ENCODE data around the gene TGFBR1.

Gene TGFBR1

GRCh38 chr9:99070681-99071080 lies 34.2 kb upstream of the TGFBR1 start:
- ATAC-seq: no peak
- no peak for TF ChIP-seq RARB (CRISPR knock-in tag; IDR thresholded peaks at IDR 0.05)
- no peak for TF ChIP-seq PATZ1 (CRISPR knock-in tag; IDR thresholded peaks at IDR 0.05; ENCODE audit: borderline replicate concordance)
- no peak for TF ChIP-seq TOX (CRISPR knock-in tag; IDR thresholded peaks at IDR 0.05; ENCODE audit: borderline replicate concordance)
- no peak for TF ChIP-seq CSDC2 (CRISPR knock-in tag; IDR thresholded peaks at IDR 0.05)
- TF ChIP-seq TCF4 (CRISPR knock-in tag; IDR thresholded peaks at IDR 0.05; ENCODE audit: borderline replicate concordance): no peak
- TF ChIP-seq ZFP3 (CRISPR knock-in tag; IDR thresholded peaks at IDR 0.05): no peak
- no peak for TF ChIP-seq ARNTL (CRISPR knock-in tag; IDR thresholded peaks at IDR 0.05; ENCODE audit: borderline replicate concordance, low read depth)
- no peak for TF ChIP-seq OSR1 (CRISPR knock-in tag; IDR thresholded peaks at IDR 0.05)
- TF ChIP-seq, protein P1, sequence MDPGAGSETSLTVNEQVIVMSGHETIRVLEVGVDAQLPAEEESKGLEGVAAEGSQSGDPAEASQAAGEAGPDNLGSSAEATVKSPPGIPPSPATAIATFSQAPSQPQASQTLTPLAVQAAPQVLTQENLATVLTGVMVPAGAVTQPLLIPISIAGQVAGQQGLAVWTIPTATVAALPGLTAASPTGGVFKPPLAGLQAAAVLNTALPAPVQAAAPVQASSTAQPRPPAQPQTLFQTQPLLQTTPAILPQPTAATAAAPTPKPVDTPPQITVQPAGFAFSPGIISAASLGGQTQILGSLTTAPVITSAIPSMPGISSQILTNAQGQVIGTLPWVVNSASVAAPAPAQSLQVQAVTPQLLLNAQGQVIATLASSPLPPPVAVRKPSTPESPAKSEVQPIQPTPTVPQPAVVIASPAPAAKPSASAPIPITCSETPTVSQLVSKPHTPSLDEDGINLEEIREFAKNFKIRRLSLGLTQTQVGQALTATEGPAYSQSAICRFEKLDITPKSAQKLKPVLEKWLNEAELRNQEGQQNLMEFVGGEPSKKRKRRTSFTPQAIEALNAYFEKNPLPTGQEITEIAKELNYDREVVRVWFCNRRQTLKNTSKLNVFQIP (CRISPR knock-in tag; IDR thresholded peaks at IDR 0.05; ENCODE audit: borderline replicate concordance, low read depth): no peak
- TF ChIP-seq, protein P2, sequence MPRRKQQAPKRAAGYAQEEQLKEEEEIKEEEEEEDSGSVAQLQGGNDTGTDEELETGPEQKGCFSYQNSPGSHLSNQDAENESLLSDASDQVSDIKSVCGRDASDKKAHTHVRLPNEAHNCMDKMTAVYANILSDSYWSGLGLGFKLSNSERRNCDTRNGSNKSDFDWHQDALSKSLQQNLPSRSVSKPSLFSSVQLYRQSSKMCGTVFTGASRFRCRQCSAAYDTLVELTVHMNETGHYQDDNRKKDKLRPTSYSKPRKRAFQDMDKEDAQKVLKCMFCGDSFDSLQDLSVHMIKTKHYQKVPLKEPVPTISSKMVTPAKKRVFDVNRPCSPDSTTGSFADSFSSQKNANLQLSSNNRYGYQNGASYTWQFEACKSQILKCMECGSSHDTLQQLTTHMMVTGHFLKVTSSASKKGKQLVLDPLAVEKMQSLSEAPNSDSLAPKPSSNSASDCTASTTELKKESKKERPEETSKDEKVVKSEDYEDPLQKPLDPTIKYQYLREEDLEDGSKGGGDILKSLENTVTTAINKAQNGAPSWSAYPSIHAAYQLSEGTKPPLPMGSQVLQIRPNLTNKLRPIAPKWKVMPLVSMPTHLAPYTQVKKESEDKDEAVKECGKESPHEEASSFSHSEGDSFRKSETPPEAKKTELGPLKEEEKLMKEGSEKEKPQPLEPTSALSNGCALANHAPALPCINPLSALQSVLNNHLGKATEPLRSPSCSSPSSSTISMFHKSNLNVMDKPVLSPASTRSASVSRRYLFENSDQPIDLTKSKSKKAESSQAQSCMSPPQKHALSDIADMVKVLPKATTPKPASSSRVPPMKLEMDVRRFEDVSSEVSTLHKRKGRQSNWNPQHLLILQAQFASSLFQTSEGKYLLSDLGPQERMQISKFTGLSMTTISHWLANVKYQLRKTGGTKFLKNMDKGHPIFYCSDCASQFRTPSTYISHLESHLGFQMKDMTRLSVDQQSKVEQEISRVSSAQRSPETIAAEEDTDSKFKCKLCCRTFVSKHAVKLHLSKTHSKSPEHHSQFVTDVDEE (CRISPR knock-in tag; IDR thresholded peaks at IDR 0.05): no peak
- TF ChIP-seq CSRNP3 (CRISPR knock-in tag; IDR thresholded peaks at IDR 0.05): no peak
- TF ChIP-seq SNAI2 (CRISPR knock-in tag; IDR thresholded peaks at IDR 0.05): no peak
- no peak for TF ChIP-seq ZC3H10 (CRISPR knock-in tag; IDR thresholded peaks at IDR 0.05)
- TF ChIP-seq ZFP30 (CRISPR knock-in tag; IDR thresholded peaks at IDR 0.05): no peak
- TF ChIP-seq ISL1 (CRISPR knock-in tag; IDR thresholded peaks at IDR 0.05): no peak
- no peak for TF ChIP-seq ZNF565 (CRISPR knock-in tag; conservative IDR thresholded peaks at IDR 0.05; ENCODE audit: low read depth)
- TF ChIP-seq BACH2 (CRISPR knock-in tag; IDR thresholded peaks at IDR 0.05; ENCODE audit: borderline replicate concordance): no peak
- no peak for TF ChIP-seq ZNF70 (CRISPR knock-in tag; IDR thresholded peaks at IDR 0.05)
- TF ChIP-seq GLIS3 (CRISPR knock-in tag; IDR thresholded peaks at IDR 0.05): no peak

DNA sequence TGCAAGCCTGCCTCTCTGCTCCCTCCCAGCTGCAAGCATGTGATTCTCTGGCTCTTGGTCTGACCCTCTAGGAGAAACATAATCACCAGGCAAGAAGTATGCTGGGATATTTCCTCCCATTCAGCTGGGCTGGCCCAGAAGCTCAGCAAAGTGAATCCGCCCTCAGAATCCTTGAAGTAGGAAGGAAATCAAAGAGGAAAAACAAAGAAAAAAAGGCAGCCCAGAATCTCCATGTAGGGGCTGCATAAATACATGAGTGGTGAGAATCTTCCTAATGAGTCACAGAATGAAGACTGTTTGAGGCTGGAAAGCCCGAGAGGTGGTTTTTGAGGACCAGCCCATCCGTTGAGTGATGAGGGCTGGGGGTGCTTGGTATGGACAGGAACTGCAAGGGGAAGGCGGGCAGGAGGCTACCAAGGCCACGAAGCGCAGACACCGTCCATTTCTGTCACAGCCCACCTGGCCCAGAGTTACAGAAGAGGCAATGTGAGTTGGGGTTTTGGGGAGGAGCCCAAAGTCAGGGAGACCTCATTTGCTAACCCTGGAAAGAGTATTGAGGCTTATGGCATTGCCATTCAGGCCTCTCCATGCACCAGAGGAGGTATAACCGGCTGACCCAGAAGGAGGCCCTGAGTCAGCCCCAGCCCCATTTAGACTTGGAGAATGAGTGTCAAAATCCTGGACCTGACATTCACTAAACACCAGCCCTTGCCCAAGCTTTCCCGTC lies 33.4 kb upstream of the TGFBR1 start:
- TF ChIP-seq ZFP3 (CRISPR knock-in tag; IDR thresholded peaks at IDR 0.05) (no peak), ZNF70 (CRISPR knock-in tag; IDR thresholded peaks at IDR 0.05) (no peak), BACH2 (CRISPR knock-in tag; IDR thresholded peaks at IDR 0.05; ENCODE audit: borderline replicate concordance) (no peak), ESRRG (CRISPR knock-in tag; IDR thresholded peaks at IDR 0.05) (no peak), PPARA (CRISPR knock-in tag; IDR thresholded peaks at IDR 0.05; ENCODE audit: borderline replicate concordance) (no peak), TOX (CRISPR knock-in tag; IDR thresholded peaks at IDR 0.05; ENCODE audit: borderline replicate concordance) (no peak), ZNF565 (CRISPR knock-in tag; conservative IDR thresholded peaks at IDR 0.05; ENCODE audit: low read depth) (no peak), OSR1 (CRISPR knock-in tag; IDR thresholded peaks at IDR 0.05) (no peak), ZFP30 (CRISPR knock-in tag; IDR thresholded peaks at IDR 0.05) (no peak), RARB (CRISPR knock-in tag; IDR thresholded peaks at IDR 0.05) (no peak), TCF4 (CRISPR knock-in tag; IDR thresholded peaks at IDR 0.05; ENCODE audit: borderline replicate concordance) (no peak), CSRNP3 (CRISPR knock-in tag; IDR thresholded peaks at IDR 0.05) (no peak), CSDC2 (CRISPR knock-in tag; IDR thresholded peaks at IDR 0.05) (no peak)
- TF ChIP-seq, protein P3, sequence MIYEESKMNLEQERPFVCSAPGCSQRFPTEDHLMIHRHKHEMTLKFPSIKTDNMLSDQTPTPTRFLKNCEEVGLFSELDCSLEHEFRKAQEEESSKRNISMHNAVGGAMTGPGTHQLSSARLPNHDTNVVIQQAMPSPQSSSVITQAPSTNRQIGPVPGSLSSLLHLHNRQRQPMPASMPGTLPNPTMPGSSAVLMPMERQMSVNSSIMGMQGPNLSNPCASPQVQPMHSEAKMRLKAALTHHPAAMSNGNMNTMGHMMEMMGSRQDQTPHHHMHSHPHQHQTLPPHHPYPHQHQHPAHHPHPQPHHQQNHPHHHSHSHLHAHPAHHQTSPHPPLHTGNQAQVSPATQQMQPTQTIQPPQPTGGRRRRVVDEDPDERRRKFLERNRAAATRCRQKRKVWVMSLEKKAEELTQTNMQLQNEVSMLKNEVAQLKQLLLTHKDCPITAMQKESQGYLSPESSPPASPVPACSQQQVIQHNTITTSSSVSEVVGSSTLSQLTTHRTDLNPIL (CRISPR knock-in tag; IDR thresholded peaks at IDR 0.05; ENCODE audit: low read depth): no peak
- TF ChIP-seq, protein P1 (CRISPR knock-in tag; IDR thresholded peaks at IDR 0.05; ENCODE audit: borderline replicate concordance, low read depth): no peak
- TF ChIP-seq, protein P2 (CRISPR knock-in tag; IDR thresholded peaks at IDR 0.05): no peak
- no peak for ATAC-seq

Measured in SK-N-SH treated with all-trans-retinoic acid at 6 μM for 48 hours (cell line).